Measurements from ENCODE around the gene RTRAF.

DNA sequence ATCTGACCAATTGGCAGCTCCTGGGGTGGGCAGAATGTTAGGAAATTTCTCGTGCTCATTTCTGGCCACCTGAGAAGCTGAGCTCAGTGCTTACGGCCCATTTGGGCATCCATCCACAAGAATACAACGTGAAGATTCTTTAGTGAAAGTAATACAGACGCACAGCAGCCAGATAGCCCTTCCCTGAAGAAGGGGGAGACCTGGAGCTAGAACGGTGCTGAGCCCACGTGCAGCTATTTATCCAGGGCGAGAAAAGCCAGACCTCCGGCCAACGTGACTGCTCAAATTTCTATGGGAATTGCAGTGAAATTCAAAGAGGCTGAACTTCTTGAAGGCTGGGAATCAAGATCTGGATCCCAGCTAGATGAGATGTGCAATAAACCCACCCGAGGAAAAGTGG lies 58.8 kb downstream of the RTRAF start:
- TF ChIP-seq, protein P1, sequence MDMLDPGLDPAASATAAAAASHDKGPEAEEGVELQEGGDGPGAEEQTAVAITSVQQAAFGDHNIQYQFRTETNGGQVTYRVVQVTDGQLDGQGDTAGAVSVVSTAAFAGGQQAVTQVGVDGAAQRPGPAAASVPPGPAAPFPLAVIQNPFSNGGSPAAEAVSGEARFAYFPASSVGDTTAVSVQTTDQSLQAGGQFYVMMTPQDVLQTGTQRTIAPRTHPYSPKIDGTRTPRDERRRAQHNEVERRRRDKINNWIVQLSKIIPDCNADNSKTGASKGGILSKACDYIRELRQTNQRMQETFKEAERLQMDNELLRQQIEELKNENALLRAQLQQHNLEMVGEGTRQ (IDR thresholded peaks at IDR 0.05; ENCODE audit: low read length), result no peak
- TF ChIP-seq, protein P2, sequence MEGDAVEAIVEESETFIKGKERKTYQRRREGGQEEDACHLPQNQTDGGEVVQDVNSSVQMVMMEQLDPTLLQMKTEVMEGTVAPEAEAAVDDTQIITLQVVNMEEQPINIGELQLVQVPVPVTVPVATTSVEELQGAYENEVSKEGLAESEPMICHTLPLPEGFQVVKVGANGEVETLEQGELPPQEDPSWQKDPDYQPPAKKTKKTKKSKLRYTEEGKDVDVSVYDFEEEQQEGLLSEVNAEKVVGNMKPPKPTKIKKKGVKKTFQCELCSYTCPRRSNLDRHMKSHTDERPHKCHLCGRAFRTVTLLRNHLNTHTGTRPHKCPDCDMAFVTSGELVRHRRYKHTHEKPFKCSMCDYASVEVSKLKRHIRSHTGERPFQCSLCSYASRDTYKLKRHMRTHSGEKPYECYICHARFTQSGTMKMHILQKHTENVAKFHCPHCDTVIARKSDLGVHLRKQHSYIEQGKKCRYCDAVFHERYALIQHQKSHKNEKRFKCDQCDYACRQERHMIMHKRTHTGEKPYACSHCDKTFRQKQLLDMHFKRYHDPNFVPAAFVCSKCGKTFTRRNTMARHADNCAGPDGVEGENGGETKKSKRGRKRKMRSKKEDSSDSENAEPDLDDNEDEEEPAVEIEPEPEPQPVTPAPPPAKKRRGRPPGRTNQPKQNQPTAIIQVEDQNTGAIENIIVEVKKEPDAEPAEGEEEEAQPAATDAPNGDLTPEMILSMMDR (IDR thresholded peaks at IDR 0.05; ENCODE audit: control extremely low read depth in 1 of 3, insufficient read depth in 1 of 3, low read depth in 1 of 3, low read length in 3 of 3), result no peak
- TF ChIP-seq RFX5 (IDR thresholded peaks at IDR 0.05; ENCODE audit: borderline replicate concordance, low read depth, low read length), result no peak
- no peak for TF ChIP-seq EGR1 (IDR thresholded peaks at IDR 0.05; ENCODE audit: borderline replicate concordance, low read depth, low read length)
- no peak for TF ChIP-seq ZNF274 (IDR thresholded peaks at IDR 0.05; ENCODE audit: borderline replicate concordance, extremely low read depth, low read length)
- TF ChIP-seq, protein P3, sequence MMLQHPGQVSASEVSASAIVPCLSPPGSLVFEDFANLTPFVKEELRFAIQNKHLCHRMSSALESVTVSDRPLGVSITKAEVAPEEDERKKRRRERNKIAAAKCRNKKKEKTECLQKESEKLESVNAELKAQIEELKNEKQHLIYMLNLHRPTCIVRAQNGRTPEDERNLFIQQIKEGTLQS (IDR thresholded peaks at IDR 0.05; ENCODE audit: insufficient read depth, low read depth, low read length), result no peak
- TF ChIP-seq HDAC2 (IDR thresholded peaks at IDR 0.05; ENCODE audit: borderline replicate concordance in 1 of 2, low read depth in 2 of 2, low read length in 2 of 2), result no peak
- TF ChIP-seq, protein P4, sequence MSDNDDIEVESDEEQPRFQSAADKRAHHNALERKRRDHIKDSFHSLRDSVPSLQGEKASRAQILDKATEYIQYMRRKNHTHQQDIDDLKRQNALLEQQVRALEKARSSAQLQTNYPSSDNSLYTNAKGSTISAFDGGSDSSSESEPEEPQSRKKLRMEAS (IDR thresholded peaks at IDR 0.05), result no peak
- no peak for TF ChIP-seq RAD21 (IDR thresholded peaks at IDR 0.05 in 1 of 2, conservative IDR thresholded peaks at IDR 0.05 in 1 of 2; ENCODE audit: low read depth in 2 of 2, low read length in 2 of 2)

Measured in H1 (cell line).